Uterus (tissue), 4 donors: ENCODE measurements around the gene VRK1. TPM values are rescaled to one million over a fixed set of nuclear protein-coding genes. Genes with fewer than 3 reads are reported as not detected.

ENCODE experiments used
- DNase-seq, 2 donors: peaks; one replicate each; pipeline ENCODE4 v3.0.0-alpha.2; 2019 to 2020
- H3K27ac ChIP-seq, 2 donors: fragments of 200-600 bp; sonication (generic); 1 replicate in 1 of 2; 2 replicates in 1 of 2; pipeline ENCODE4 v1.5.1; 2016 to 2018
- H3K27me3 ChIP-seq, 2 donors: fragments of 200-600 bp; sonication (generic); one replicate each; pipeline ENCODE4 v1.5.1; 2018 to 2019; ENCODE audit warnings: control low read depth in 1 of 2
- H3K36me3 ChIP-seq, 2 donors: fragments of 200-600 bp; sonication (generic); one replicate each; pipeline ENCODE4 v1.5.1; 2019; ENCODE audit warnings: control low read depth in 1 of 2
- H3K4me1 ChIP-seq, 2 donors: fragments of 200-600 bp; sonication (generic); one replicate each; pipeline ENCODE4 v1.5.1; 2018 to 2019; ENCODE audit warnings: control low read depth in 1 of 2
- H3K4me3 ChIP-seq, 2 donors: fragments of 200-600 bp; sonication (generic); 1 replicate in 1 of 2; 2 replicates in 1 of 2; pipeline ENCODE4 v1.5.1; 2018 to 2019; ENCODE audit warnings: mild to moderate bottlenecking in 1 of 2
- H3K9me3 ChIP-seq, 2 donors: fragments of 200-600 bp; sonication (generic); one replicate each; pipeline ENCODE4 v1.5.1; 2019; ENCODE audit warnings: control low read depth in 1 of 2
- CTCF ChIP-seq, 4 experiments: fragments of 200-600 bp in 2 of 4; fragments of 450-650 bp in 2 of 4; sonication (generic) in 2 of 4; IDR thresholded peaks; one replicate each; pipeline ENCODE4 v1.5.1; 2016 to 2019; ENCODE audit warnings: antibody characterized with exemption in 4 of 4, mild to moderate bottlenecking in 2 of 4, moderate library complexity in 1 of 4
- POLR2A ChIP-seq, 2 donors: fragments of 450-650 bp; IDR thresholded peaks; one replicate each; pipeline ENCODE4 v1.6.1; 2016; ENCODE audit warnings: antibody characterized with exemption in 2 of 2, mild to moderate bottlenecking in 1 of 2, moderate library complexity in 1 of 2
- intact Hi-C: fragments of 100-400 bp; cut with DNase I; formaldehyde crosslinking; loops from one replicate; pipeline ENCODE4 v1.15.1; 2023; ENCODE audit warnings: low total_unique reads
- total RNA-seq, 4 donors: library from RNA; depleted of rRNA in 3 of 4; stranded (reverse); fragments of >200 nt in 3 of 4; gene quantifications; one replicate each; pipeline versions ENCODE4 v1.1.0 to v1.2.4, GENCODE V29; 2014 to 2023
- donor health status: DM: yes; HTN: yes; CAD: no.

The VRK1 gene
- total RNA-seq, 4 donors from 2014 or later = 21.0 to 54.5 (median 37.1) TPM

- intact Hi-C loops = no loop called here
- Histone ChIP-seq H3K27me3 (no peaks in the 10 kb centered on the region), H3K27ac (no peak overlapping the region), H3K4me3 (no peak overlapping the region), H3K9me3 (peaks cover 0 to 5% of the 10 kb centered on the region in 2 donors), H3K36me3 (no peaks in the 10 kb centered on the region), H3K4me1 (no peaks in the 10 kb centered on the region)
- TF ChIP-seq CTCF (IDR thresholded peaks at IDR 0.05) (no peak), POLR2A (IDR thresholded peaks at IDR 0.05) (no peak)
- DNase-seq = no peak
Observed at GRCh38 chr14:96827290-96827689, 30.1 kb downstream of the VRK1 start.

GRCh38 chr14:96829791-96830190 lies 32.6 kb downstream of the VRK1 start:
- intact Hi-C loops = no loop called here
- Histone ChIP-seq H3K27me3 (no peaks in the 10 kb centered on the region), H3K4me3 (no peak overlapping the region), H3K9me3 (peaks cover 0 to 5% of the 10 kb centered on the region in 2 donors), H3K27ac (no peak overlapping the region), H3K4me1 (no peaks in the 10 kb centered on the region), H3K36me3 (no peaks in the 10 kb centered on the region)
- DNase-seq = no peak
- TF ChIP-seq POLR2A (IDR thresholded peaks at IDR 0.05) (no peak), CTCF (IDR thresholded peaks at IDR 0.05) (no peak)

GRCh38 chr14:96830946-96831345 lies 33.8 kb downstream of the VRK1 start:
- Histone ChIP-seq H3K27ac (no peak overlapping the region), H3K4me1 (no peaks in the 10 kb centered on the region), H3K4me3 (no peak overlapping the region), H3K9me3 (peaks cover 0 to 5% of the 10 kb centered on the region in 2 donors), H3K36me3 (no peaks in the 10 kb centered on the region), H3K27me3 (no peaks in the 10 kb centered on the region)
- intact Hi-C loops = no loop called here
- TF ChIP-seq POLR2A (IDR thresholded peaks at IDR 0.05) (no peak), CTCF (IDR thresholded peaks at IDR 0.05) (no peak)
- DNase-seq = no peak

- TF ChIP-seq CTCF (IDR thresholded peaks at IDR 0.05) = no peak
- no peak for TF ChIP-seq POLR2A (IDR thresholded peaks at IDR 0.05)
- Histone ChIP-seq H3K9me3 (peaks cover 0 to 5% of the 10 kb centered on the region in 2 donors), H3K27me3 (no peaks in the 10 kb centered on the region), H3K36me3 (no peaks in the 10 kb centered on the region), H3K4me3 (no peak overlapping the region), H3K27ac (no peak overlapping the region), H3K4me1 (no peaks in the 10 kb centered on the region)
- intact Hi-C loops = no loop called here
- DNase-seq = no peak
Observed at GRCh38 chr14:96832351-96832750, 35.2 kb downstream of the VRK1 start.

GRCh38 chr14:96838449-96838848 lies 41.3 kb downstream of the VRK1 start:
- Histone ChIP-seq H3K36me3 (no peaks in the 10 kb centered on the region), H3K27me3 (no peaks in the 10 kb centered on the region), H3K27ac (no peak overlapping the region), H3K4me1 (no peaks in the 10 kb centered on the region), H3K4me3 (no peak overlapping the region), H3K9me3 (no peaks in the 10 kb centered on the region)
- intact Hi-C loops = no loop called here
- no peak for TF ChIP-seq CTCF (IDR thresholded peaks at IDR 0.05)
- TF ChIP-seq POLR2A (IDR thresholded peaks at IDR 0.05) = no peak
- no peak for DNase-seq
